GM12875 (cell line): ENCODE data around the gene SLC9A9.

Source experiments
- H3K4me3 ChIP-seq: one replicate; pipeline ENCODE4 v1.5.1; 2011; ENCODE audit warnings: low read depth, low read length, control low read depth
- CTCF ChIP-seq: IDR thresholded peaks from 2 replicates; pipeline ENCODE4 v1.5.1; 2011; ENCODE audit warnings: low read depth, mild to moderate bottlenecking, control low read depth, inconsistent platforms, low read length, moderate library complexity, borderline replicate concordance; ENCODE audit not compliant: insufficient read depth

Gene SLC9A9

GRCh38 chr3:143573610-143574303 is 274.5 kb downstream of the SLC9A9 start:
- no peak for TF ChIP-seq CTCF

GRCh38 chr3:143571548-143571947 is 276.7 kb downstream of the SLC9A9 start:
- TF ChIP-seq CTCF: no peak

More at GRCh38 chr3:143573610-143574303, 274.5 kb downstream of the SLC9A9 start:
- H3K4me3 ChIP-seq: no peak overlapping the region

DNA sequence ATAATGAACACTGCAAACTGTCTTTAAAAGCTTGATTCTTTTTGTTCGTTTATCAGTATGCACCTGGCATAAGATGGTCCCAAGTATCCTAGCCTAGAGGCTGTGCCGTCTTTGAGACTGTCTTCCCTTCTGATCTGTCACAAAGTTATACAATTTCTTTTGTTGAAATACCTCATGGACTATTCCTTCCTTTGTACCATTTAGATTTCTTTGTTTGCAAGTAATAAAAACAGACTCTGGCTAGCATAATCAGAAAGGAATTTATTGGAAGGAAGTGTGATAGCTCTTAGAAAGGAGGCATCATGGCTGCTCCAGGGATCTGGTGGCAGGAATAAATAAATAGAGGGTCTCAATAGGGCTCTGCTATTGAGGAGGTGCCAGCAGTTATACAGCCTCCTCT is 280.4 kb downstream of the SLC9A9 start:
- no peak overlapping the region for H3K4me3 ChIP-seq
- no peak for TF ChIP-seq CTCF

More at GRCh38 chr3:143571548-143571947, 276.7 kb downstream of the SLC9A9 start:
- no peak overlapping the region for H3K4me3 ChIP-seq

- TF ChIP-seq CTCF: no peak
- H3K4me3 ChIP-seq: no peak overlapping the region
Measured at GRCh38 chr3:143565951-143566350, 282.3 kb downstream of the SLC9A9 start.

DNA sequence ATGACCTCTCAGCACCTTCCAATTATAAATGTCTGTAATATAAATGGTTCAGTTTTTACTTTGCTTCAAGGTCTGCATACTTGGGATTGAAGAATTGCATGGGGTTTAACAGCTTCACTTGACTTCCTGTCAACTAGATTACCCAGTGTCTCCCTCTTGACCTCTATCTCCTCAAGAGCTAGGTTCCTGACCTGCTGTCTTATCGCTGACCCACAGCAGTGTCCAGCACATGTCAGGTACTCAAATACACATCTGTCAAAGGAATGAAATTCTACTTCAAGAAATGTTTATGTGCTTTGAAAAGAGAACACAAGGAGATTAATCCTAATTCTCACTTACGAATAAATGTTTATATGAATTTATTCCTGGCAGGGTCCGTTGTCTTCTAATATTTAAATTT is 284.5 kb downstream of the SLC9A9 start:
- H3K4me3 ChIP-seq: no peak overlapping the region
- TF ChIP-seq CTCF: no peak

DNA sequence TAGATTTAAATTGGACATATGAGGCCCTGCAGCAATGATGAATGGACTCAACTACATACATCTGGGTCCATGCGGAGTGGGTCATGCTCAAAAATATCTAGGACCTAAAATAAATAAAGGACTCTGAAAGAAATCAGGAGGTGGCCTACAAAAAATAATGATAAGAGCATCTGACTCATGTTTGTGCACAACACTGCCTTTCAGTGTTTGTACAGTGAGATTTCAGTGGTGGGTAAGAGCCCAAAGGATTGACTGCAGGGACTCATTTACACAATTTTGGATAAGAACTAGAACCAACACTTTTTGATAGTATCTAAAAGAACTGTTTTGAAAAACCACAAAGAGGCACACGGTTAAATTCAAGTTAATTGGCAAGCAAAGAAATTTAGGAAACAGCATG is 285.5 kb downstream of the SLC9A9 start:
- H3K4me3 ChIP-seq: no peak overlapping the region
- TF ChIP-seq CTCF: no peak

GRCh38 chr3:143559296-143559695 is 289.0 kb downstream of the SLC9A9 start:
- H3K4me3 ChIP-seq: no peak overlapping the region
- no peak for TF ChIP-seq CTCF
